ENCODE results near the gene ARPC1A. TPM values are rescaled to one million over a fixed set of nuclear protein-coding genes. Genes with fewer than 3 reads are reported as not detected.

Gene ARPC1A
- total RNA-seq, 1 donor from 2014 or later = 198 TPM

DNA sequence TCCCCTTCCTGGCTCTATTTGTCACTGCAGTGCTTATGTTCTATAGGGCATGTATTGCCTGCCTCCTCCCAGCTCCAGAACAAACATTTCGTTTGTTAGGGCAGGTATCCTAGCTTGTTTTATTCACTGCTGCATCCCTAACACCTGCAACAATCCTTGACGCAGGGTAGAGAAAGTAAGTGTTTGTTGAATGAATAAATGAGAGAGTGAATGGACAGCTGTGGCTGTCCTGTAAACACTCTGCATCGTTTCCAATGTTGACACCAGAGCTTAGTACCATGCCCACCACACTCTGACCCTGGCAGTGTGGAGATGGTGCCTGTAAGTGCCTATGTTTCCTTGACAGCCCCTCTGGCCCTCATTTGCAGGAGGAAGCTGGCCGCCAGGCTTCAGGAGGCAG, 32.0 kb upstream of the ARPC1A start:
- Mint-ChIP-seq H3K27ac (ENCODE audit: unreplicated experiment) (no peak overlapping the region), H3K36me3 (ENCODE audit: low read depth, unreplicated experiment) (no peaks in the 10 kb centered on the region)
- no peaks in the 10 kb centered on the region for H4K20me1 ChIP-seq (ENCODE audit: insufficient read depth, low read length)

DNA sequence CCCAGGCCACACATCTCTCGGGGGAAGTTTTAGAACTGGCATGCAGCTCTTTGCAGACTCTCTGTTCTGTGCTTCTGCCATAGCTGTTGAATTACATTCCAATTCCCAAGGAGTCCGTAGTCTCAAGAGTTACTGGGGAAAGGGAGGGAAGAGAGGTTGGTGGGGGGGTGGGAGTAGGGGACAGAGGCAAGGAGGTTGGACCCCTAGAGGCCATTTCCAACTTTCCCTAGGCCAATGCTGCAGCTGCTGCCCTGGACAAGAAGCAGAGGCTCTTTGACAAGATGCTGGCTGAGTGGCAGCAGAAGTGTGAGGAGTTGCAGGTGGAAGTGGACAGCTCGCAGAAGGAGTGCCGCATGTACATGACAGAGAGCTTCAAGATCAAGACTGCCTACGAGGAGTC, 29.2 kb upstream of the ARPC1A start:
- Histone ChIP-seq H3K79me2 (ENCODE audit: insufficient read depth, low read length) (no peaks in the 10 kb centered on the region), H3K4me3 (ENCODE audit: insufficient read depth, low read depth, low read length) (no peak overlapping the region), H4K20me1 (ENCODE audit: insufficient read depth, low read length) (no peaks in the 10 kb centered on the region), H3K27me3 (ENCODE audit: insufficient read depth, low read length) (no peaks in the 10 kb centered on the region), H3K4me2 (ENCODE audit: low read length) (no peak overlapping the region), H3K36me3 (ENCODE audit: insufficient read depth, low read length) (no peaks in the 10 kb centered on the region), H3K9ac (ENCODE audit: low read length) (no peak overlapping the region), H2AFZ (ENCODE audit: low read depth, low read length) (no peak overlapping the region), H3K9me3 (ENCODE audit: insufficient read depth, low read depth, low read length) (no peaks in the 10 kb centered on the region), H3K4me1 (ENCODE audit: insufficient read depth, low read length) (no peaks in the 10 kb centered on the region), H3K27ac (ENCODE audit: low read depth, low read length) (no peak overlapping the region)
- Mint-ChIP-seq H3K4me1 (ENCODE audit: low read depth, unreplicated experiment) (no peaks in the 10 kb centered on the region), H3K27me3 (ENCODE audit: low read depth, unreplicated experiment) (peaks cover 5% of the 10 kb centered on the region), H3K36me3 (ENCODE audit: low read depth, unreplicated experiment) (no peaks in the 10 kb centered on the region), H3K4me3 (ENCODE audit: unreplicated experiment) (no peak overlapping the region), H3K27ac (ENCODE audit: unreplicated experiment) (no peak overlapping the region), H3K9me3 (ENCODE audit: unreplicated experiment) (no peaks in the 10 kb centered on the region)
- DNase-seq (ENCODE audit: low read depth) = no peak
- no peak for FAIRE-seq
- TF ChIP-seq EZH2 (IDR thresholded peaks at IDR 0.05; ENCODE audit: insufficient read depth, low read length) = no peak
- TF ChIP-seq, protein P1, sequence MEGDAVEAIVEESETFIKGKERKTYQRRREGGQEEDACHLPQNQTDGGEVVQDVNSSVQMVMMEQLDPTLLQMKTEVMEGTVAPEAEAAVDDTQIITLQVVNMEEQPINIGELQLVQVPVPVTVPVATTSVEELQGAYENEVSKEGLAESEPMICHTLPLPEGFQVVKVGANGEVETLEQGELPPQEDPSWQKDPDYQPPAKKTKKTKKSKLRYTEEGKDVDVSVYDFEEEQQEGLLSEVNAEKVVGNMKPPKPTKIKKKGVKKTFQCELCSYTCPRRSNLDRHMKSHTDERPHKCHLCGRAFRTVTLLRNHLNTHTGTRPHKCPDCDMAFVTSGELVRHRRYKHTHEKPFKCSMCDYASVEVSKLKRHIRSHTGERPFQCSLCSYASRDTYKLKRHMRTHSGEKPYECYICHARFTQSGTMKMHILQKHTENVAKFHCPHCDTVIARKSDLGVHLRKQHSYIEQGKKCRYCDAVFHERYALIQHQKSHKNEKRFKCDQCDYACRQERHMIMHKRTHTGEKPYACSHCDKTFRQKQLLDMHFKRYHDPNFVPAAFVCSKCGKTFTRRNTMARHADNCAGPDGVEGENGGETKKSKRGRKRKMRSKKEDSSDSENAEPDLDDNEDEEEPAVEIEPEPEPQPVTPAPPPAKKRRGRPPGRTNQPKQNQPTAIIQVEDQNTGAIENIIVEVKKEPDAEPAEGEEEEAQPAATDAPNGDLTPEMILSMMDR (IDR thresholded peaks at IDR 0.05; ENCODE audit: insufficient read depth, low read depth, low read length) = no peak

More for the DNA sequence above, 32.0 kb upstream of the ARPC1A start:
- no peak for DNase-seq (ENCODE audit: low read depth)
- Histone ChIP-seq H2AFZ (ENCODE audit: low read depth, low read length) (no peak overlapping the region), H3K9me3 (ENCODE audit: insufficient read depth, low read depth, low read length) (no peaks in the 10 kb centered on the region), H3K4me2 (ENCODE audit: low read length) (no peak overlapping the region), H3K27me3 (ENCODE audit: insufficient read depth, low read length) (no peaks in the 10 kb centered on the region), H3K4me3 (ENCODE audit: insufficient read depth, low read depth, low read length) (no peak overlapping the region), H3K27ac (ENCODE audit: low read depth, low read length) (no peak overlapping the region), H3K79me2 (ENCODE audit: insufficient read depth, low read length) (no peaks in the 10 kb centered on the region), H3K4me1 (ENCODE audit: insufficient read depth, low read length) (no peaks in the 10 kb centered on the region), H3K36me3 (ENCODE audit: insufficient read depth, low read length) (no peaks in the 10 kb centered on the region), H3K9ac (ENCODE audit: low read length) (no peak overlapping the region)
- Mint-ChIP-seq H3K27me3 (ENCODE audit: low read depth, unreplicated experiment) (peaks cover 5% of the 10 kb centered on the region), H3K4me1 (ENCODE audit: low read depth, unreplicated experiment) (no peaks in the 10 kb centered on the region), H3K4me3 (ENCODE audit: unreplicated experiment) (no peak overlapping the region), H3K9me3 (ENCODE audit: unreplicated experiment) (no peaks in the 10 kb centered on the region)
- FAIRE-seq = no peak
- TF ChIP-seq, protein P1 (IDR thresholded peaks at IDR 0.05; ENCODE audit: insufficient read depth, low read depth, low read length) = no peak
- no peak for TF ChIP-seq EZH2 (IDR thresholded peaks at IDR 0.05; ENCODE audit: insufficient read depth, low read length)

DNA sequence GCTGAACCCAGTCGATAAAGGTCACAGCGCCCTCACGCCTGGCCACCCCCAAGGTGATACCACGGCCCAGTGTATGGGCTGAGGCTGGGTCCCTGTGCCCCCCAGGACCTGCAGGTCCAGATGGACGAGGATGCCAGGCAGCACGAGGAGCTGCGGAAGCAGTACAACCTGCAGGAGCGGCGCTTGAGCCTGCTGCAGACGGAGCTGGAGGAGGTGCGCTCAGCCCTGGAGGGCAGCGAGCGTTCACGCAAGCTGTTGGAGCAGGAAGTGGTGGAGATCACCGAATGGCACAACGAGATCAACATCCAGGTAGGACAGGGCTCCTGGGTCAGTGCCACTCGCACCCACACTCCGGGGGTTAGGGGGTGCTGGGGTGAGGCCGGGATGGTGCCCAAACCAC, 24.2 kb upstream of the ARPC1A start:
- H2AFZ ChIP-seq (ENCODE audit: low read depth, low read length) = no peak overlapping the region

More for the DNA sequence above, 24.2 kb upstream of the ARPC1A start:
- TF ChIP-seq EZH2 (IDR thresholded peaks at IDR 0.05; ENCODE audit: insufficient read depth, low read length) = no peak
- TF ChIP-seq, protein P1 (IDR thresholded peaks at IDR 0.05; ENCODE audit: insufficient read depth, low read depth, low read length) = no peak
- no peaks in the 10 kb centered on the region for H3K9me3 ChIP-seq (ENCODE audit: insufficient read depth, low read depth, low read length)
- Mint-ChIP-seq H3K27ac (ENCODE audit: unreplicated experiment) (no peak overlapping the region), H3K27me3 (ENCODE audit: low read depth, unreplicated experiment) (peaks cover 12% of the 10 kb centered on the region), H3K4me1 (ENCODE audit: low read depth, unreplicated experiment) (no peaks in the 10 kb centered on the region), H3K36me3 (ENCODE audit: low read depth, unreplicated experiment) (peaks cover 7% of the 10 kb centered on the region), H3K4me3 (ENCODE audit: unreplicated experiment) (no peak overlapping the region), H3K9me3 (ENCODE audit: unreplicated experiment) (peaks cover 6% of the 10 kb centered on the region)
- no peak overlapping the region for H3K27ac ChIP-seq (ENCODE audit: low read depth, low read length)
- H4K20me1 ChIP-seq (ENCODE audit: insufficient read depth, low read length) = no peaks in the 10 kb centered on the region
- no peak overlapping the region for H3K4me3 ChIP-seq (ENCODE audit: insufficient read depth, low read depth, low read length)
- no peak overlapping the region for H3K9ac ChIP-seq (ENCODE audit: low read length)
- FAIRE-seq (no peak), DNase-seq (ENCODE audit: low read depth) (no peak)
- no peaks in the 10 kb centered on the region for H3K36me3 ChIP-seq (ENCODE audit: insufficient read depth, low read length)
- H3K4me1 ChIP-seq (ENCODE audit: insufficient read depth, low read length) = no peaks in the 10 kb centered on the region
- no peak overlapping the region for H3K4me2 ChIP-seq (ENCODE audit: low read length)
- H3K79me2 ChIP-seq (ENCODE audit: insufficient read depth, low read length) = no peaks in the 10 kb centered on the region
- no peaks in the 10 kb centered on the region for H3K27me3 ChIP-seq (ENCODE audit: insufficient read depth, low read length)
